Hypothalamus (tissue), 51 donors: ENCODE measurements around the gene SRGAP2C.
"Not testable (repeated sequence)": the region's sequence is repeated elsewhere in the genome, so short reads cannot be mapped to it uniquely, and the experiment has no call there.

Source experiments
- DNase-seq, 51 donors: peaks; one replicate each; lab custom pipeline; 2025; lab: John Stamatoyannopoulos, UW

The SRGAP2C gene

GRCh38 chr1:121362234-121362883 is 177.6 kb downstream of the SRGAP2C start:
- peak in 2 of 51 donors; percentile 0 to 1 for DNase-seq

DNA sequence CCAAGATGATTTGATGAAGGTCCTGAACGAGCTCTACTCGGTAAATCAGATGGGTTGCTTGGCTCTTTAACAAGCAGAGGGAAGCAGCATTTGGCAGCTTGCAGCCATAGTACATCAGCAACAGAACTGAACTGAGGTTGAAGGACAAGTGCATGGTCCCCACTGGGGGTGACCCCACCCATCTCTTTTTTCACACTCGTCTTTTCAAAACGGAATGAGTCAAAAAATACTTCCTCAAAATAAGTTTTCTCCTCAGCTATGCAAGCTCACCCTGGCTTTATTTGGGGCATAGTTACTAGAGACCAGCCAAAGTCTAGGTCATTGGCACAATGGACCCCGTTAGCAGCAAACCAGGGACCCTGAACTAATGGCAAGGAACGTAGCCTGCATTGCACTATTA is 180.5 kb downstream of the SRGAP2C start:
- not testable (repeated sequence) for DNase-seq

- DNase-seq, result peak in 1 of 51 donors; percentile 6
Observed at GRCh38 chr1:121365723-121366122, 180.9 kb downstream of the SRGAP2C start.

DNA sequence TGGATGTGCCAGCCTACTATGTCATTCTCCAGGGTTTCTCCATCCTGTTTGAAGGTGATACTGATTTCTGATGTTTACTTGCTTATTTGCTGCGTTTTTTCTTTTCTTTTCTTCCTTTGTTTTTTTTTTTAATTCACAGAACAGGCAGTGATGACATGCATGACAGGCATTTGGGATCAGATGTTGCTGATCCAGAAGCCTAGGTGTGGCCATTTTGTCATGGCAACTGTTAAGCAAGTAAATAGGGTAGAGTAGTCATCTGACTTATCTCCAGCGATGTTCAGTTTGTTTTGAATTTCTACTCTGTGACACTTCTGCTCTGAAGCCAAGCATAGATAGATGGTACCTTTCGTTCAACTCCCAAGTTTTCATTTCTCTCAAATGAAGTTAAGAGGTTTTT is 181.4 kb downstream of the SRGAP2C start:
- not testable (repeated sequence) for DNase-seq

DNA sequence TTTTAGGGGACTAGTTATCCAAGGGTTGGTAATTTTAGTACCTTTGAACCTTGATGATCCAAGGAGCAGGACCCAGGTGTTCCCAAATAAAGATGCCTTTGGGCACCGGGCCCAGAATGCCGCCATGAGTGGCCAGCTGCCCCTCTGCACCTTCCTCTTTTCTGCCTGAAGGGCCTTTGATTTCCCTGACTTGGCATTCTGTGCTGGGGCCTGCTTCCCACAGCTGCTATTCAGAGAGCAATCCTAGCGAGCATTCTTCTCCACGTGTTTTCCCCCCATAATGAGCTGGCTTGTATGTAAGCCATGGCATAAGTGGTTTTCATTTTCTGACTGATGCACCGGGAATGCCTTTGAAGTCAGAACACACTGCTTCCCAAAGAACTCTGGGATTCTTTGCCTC is 184.1 kb downstream of the SRGAP2C start:
- DNase-seq, result not testable (repeated sequence)

DNA sequence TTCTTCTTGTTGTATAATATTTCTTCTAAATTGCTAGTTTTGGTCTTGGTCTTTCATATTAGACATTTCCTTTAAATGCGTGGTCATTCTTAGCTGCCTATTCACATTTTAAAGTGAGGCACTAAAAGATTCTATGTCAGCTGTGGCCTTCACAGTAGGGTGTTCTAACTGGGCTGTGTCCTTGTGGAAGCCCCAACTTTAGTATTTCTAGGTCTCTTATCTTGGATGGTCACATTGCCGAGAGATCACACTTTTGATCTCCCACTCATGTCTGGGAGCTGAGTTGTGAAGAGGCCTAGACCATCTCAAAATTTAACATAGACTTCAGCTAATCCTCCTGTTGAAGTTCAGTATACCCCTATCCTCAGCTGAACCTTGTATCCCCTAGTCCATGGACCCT is 185.2 kb downstream of the SRGAP2C start:
- DNase-seq, result not testable (repeated sequence)

- not testable (repeated sequence) for DNase-seq
Observed at GRCh38 chr1:121374851-121375367, 190.1 kb downstream of the SRGAP2C start.

DNA sequence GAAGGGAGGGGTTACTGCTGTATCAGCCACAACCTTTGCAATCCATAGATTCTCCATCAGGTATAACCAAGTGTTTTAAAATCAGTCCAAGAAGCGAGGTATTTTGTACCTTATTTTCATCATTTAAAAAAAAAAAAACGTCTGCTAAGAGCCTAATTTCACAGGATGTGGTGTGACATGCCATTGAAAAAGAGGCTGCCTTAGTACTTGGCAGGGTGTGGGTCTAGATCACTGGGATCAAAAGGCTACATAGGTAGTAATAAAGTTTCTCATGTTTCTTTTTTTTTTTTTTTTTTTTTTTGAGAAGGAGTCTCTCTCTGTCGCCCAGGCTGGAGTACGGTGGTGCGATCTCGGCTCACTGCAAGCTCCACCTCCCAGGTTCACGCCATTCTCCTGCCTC is 192.2 kb downstream of the SRGAP2C start:
- not testable (repeated sequence) for DNase-seq

DNA sequence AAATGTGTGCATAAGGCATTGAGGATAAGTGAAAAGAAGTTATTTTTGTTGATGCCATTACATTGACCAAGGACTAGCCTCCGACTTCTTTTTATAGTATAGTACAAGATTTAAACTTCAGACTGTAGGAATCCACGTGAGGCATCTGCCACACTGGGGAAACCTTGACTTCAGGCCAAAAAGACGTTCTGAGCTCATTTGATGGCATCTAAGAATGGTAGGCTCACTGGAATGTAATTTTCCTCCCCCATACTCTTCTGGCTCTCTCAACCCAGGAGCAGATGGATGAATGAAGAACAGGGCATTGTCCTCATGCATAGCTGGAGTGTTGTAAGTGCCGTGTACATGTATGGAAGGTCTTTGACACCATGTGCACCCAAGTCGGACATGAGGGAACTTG is 194.0 kb downstream of the SRGAP2C start:
- not testable (repeated sequence) for DNase-seq

DNA sequence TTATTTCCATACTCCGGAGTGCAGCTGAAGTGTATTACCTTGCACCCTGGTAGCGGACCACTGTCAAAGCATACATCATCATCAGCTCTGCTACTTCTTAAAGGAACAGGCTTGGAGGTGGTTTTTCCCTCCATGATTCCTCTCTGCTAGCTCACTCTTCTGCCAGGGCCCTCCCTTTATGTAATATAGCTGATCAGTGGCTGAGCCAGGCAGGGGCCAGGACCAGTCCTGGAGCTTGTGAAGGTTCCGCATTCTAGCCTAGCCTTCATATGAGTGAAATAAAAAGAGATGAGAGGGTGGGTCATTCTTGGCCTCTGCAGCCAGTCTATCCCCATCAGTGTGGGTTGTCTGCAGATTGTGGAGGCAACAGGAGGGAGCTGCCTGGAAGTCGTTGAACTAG is 200.0 kb downstream of the SRGAP2C start:
- not testable (repeated sequence) for DNase-seq

- not testable (repeated sequence) for DNase-seq
Observed at GRCh38 chr1:121385162-121385561, 200.4 kb downstream of the SRGAP2C start.

DNA sequence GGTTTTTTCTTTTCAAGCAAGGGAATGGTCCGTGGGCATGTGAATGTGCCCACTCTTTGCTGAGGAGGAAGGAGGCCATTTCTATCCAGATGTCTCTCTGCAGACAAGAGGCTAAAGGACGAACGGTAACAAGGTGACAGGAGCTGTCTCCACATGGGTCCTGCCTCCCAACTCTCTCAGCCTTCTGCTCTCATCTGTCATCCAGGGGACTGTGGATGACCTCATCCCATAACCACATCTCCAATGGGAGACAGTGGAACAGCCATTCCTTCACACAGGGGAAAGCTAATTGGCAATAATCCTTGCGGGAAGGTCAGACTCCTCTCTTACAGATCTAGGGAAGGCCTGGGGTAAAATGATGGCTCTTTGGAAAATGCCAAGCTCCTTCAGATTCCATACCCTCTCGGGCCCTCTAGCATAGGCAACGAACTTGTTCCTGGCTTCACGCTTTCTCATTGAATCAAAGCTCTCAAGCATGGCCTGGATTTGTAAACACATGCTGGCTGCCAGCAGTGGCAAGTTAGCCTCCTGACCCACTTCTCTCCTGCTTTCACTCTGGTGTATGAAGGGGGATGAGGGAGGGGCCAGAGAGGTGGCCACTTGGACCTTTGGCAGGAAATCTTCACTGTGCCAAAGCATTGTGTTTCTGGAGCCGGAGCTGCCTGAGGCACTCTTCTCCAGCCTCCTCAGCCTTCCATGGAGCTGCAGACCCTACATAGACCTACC is 201.0 kb downstream of the SRGAP2C start:
- not testable (repeated sequence) for DNase-seq

DNA sequence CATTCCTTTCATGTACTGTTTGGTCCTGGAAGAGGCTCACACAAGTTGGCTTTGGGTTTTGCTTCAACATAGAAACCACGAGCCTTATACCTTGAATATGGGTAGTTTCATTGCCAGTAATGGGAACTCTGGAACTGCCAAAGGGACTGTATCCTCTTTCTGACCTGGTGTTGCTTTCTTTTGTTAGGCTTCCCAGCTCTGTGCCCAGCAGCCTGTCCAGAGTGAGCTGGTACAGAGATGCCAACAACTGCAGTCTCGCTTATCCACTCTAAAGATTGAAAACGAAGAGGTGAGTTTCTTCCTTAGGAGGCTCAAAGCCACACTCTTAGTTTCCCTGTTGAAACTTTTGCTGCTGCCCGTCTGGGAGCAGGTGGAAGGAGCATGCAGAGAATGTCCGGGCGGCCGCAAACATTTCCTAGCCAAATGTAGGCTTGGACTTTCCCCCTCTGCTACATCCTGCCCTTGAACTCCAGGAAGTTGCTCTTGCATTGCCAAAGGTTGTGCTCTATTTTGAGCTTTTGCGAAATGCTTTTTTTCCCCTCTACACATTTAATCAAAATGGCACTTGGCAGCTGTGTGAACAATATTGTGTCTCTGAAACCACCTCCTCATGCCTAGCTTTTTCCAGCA is 201.7 kb downstream of the SRGAP2C start:
- DNase-seq, result not testable (repeated sequence)

- not testable (repeated sequence) for DNase-seq
Observed at GRCh38 chr1:121389895-121390560, 205.3 kb downstream of the SRGAP2C start.

GRCh38 chr1:121392130-121392529 is 207.4 kb downstream of the SRGAP2C start:
- not testable (repeated sequence) for DNase-seq

DNA sequence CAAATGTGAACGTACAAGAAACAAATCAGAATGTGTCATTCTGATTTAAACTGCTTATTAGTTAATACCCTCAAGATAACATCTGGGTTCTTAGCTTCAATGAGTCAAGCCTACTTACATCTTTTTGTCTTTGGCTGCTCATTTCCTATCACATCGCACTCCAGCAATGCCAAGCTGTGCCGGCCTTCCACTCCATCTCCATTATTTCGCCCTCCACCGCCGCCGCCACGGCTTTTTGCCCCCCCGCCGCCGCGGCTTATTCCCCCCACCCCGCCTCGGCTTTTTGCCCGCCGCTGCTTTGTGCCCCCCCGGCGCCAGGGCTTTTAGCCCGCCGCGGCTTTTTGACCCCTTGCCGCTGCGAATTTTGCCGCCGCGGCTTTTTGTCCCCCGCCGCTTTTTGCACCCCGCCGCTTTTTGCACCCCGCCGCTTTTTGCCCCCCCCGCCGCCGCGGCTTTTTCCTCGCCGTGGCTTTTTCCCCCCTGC is 211.0 kb downstream of the SRGAP2C start:
- peak in 5 of 51 donors; percentile 2 to 20 (median 6) for DNase-seq

- DNase-seq, result peak in 17 of 51 donors; percentile 4 to 60 (median 21)
Observed at GRCh38 chr1:121396335-121397081, 211.7 kb downstream of the SRGAP2C start.

DNA sequence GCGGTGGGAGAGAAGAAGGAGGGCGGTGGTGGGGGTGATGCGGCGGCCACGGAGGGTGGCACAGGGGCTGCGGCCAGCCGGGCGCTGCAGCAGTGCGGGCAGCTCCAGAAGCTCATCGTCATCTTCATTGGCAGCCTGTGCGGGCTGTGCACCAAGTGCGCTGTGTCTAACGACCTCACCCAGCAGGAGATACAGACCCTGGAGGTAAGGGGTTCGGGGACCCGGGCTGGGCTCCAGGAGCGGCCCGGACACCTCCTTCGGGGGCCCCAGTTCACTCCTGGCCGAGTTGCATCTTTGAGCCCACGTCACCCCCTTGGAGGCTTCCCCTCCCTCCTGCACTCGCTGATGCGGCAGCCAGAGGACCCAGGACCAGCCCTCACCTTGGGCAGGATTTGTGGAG is 212.3 kb downstream of the SRGAP2C start:
- peak in 1 of 51 donors; percentile 17 for DNase-seq

- DNase-seq, result not testable (repeated sequence)
Observed at GRCh38 chr1:121399193-121399592, 214.4 kb downstream of the SRGAP2C start.

GRCh38 chr1:121400108-121400507 is 215.3 kb downstream of the SRGAP2C start:
- not testable (repeated sequence) for DNase-seq
